LoVo (cell line): ENCODE results near the gene ZG16B.

Experiments used
- DNase-seq: peaks from one replicate; pipeline ENCODE4 v3.0.0-alpha.2; 2016; ENCODE audit warnings: low spot score

Gene ZG16B

DNA sequence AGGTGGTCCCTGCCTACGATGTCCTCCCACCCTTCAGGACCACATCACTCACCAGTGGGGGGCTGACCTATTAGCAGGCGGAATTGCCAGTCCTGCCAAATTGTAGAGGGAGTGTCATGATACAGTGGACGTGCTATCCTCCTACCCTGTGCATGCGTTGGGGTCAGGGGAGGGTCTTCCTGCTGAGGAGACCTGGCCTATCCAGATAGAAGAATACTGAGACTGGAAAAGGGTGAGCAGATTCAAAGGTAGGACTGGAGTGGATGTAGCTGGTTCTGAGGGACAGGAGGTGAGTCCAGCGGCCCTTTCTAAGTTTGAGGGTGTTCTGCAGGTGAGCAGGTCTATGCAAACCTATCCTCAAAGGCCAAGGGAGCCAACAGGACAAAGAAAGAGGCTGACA, 23.8 kb upstream of the ZG16B start:
- DNase-seq: no peak

DNA sequence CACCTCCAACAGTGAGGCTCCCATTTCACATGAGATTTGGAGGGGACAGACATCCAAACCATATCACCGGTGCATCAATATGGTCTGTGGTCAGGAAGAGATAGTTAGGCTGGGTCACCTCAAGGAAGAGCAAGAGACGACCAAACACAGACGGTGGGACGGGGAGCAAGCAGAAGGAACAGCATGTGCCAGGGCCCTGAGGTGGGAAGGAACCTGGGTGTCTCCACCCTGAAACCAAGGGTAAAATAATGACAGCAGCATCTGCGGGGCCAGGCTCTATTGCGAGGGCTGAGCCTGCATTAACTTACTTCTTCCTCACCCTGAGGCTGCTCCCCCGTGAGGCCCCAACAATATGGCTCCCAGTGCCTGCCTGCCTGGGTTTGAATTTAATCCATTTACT, 21.9 kb upstream of the ZG16B start:
- DNase-seq: no peak

DNA sequence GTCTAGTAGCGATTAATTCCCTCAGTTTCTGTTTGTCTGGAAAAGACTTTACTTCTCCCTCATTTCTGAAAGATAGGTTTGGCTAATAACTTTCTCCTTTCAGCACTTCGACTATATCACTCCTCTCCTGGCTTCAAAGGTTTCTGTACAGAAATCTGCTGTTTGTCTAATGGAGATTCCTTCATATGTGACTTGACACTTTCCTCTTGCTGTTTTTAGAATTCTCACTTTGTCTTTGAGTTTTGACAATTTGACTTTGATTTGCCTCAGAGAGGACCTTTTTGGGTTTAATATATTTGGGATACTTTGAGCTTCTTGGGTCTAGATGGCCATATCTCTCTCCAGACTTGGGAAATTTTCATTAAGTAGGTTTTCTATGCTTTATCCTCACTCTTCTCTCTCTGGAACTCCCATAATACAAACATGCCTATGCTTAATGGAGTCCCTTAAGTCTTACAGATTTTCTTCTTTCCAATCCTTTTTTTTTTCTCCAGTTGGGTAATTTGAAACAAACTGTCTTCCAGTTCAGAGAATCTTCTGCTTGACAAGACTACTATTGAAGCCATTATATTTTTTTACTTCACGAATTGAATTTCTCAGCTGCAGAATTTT, 20.8 kb upstream of the ZG16B start:
- no peak for DNase-seq

DNA sequence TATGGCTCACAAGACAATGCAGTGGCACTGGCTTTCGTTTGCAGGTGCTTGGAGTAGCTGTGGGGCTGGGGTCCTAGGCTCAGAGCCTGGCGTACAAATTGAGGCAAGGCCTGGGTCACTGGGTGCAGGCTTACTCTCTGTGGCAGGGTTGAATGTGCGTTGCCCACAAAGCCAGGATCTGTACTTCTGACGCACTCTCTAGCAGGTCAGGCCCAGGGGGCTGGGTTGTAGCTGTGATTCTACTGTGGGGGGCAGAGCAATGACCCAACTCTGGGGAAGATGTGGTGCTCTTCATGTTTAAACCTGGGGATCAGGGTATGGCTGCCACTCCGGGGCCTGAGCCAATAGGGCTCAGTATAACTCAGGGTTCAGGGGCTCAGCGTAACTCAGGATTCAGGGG, 19.5 kb upstream of the ZG16B start:
- DNase-seq: no peak

DNA sequence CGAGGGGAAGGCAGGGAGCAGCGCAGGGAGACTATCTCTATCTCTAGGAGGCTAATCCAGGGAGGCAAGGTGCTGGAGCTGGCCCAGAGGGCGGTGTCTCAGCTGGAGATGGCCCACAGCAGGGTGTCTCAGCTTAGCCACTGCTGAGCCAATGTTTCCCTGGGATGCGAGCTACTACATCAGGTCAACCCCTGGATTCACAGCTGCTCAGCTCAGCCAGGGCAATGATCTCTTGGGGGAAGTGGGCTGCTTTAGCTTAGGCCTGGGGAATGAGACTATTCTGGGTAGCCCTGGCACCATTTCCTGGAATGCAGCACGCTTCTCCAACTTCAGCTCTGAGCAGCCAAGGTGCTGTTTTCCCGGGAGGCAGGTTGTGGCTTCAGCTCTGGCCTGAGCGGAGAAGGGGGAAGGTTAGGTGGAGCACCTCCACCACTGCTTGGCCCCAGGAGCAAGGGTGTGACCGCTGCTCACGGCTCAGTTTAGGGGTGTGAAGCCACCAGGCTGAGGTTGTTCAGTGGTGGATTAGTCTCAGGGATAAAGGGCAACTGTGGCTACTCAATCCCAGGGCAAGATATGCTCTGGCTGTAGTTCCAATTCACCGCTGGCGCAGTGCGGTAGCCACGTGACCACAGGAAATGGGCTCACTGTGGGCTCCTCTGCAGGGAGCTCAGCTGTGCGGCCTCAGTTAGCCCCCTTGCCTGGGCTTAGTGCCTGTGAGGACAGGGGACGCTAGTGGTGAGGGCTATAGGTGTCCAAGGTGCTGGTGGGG, 18.2 kb upstream of the ZG16B start:
- DNase-seq: no peak

DNA sequence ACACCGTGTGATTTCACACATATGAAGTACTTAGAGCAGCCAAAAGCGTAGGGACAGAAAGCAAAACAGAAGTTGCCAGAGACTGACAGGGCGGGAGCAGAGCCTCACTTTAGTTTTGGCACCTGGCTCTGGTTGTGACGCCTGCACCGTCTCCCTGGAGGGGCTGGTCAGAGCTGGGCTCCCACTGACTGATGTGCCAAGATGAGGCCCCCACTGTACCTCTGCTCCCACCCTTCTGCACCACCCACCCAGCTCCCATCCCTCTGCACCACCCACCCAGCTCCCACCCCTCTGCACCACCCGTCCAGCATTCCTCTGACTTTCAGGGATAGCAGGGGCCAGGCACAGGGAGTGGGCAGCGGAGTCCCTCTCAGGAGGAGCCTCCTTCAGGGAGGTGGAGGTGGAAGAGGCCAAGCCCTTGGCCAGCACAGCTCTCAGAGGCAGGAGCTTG, 16.3 kb upstream of the ZG16B start:
- DNase-seq: no peak

DNA sequence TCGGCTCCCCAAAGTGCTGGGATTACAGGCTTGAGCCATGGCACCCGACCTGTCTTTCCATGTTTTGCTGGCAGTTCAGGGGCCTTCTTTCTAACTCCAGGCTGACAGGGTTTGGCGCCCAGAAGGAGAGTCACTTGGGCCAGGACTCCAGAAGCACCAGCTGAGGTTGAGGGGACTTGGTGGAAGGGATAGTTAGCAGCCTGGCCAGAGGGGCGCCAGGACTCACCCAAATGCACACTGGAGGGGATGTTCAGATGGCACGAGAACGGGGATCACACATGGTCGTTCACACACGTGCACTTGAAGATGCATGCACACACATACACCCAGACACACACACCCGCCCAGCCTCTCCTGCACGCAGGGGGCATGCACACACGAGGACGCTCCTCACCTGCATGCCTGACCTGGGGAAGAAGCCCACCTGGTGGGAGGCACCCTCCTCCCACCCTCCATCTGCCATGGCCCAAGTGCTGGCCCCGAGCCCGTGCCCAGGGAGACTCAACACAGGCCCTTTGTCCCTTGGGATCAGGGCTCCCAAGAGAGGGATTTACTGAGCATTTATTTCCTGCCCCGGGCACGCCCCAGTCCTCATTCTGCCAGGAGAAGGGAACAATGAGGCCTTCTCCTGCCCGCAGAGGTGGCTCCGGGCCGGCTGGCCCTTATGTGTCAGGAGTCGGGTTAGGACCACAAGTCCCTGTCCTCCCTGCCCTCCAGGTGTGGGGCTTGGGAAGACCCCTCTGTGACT, 15.4 kb upstream of the ZG16B start:
- no peak for DNase-seq

DNA sequence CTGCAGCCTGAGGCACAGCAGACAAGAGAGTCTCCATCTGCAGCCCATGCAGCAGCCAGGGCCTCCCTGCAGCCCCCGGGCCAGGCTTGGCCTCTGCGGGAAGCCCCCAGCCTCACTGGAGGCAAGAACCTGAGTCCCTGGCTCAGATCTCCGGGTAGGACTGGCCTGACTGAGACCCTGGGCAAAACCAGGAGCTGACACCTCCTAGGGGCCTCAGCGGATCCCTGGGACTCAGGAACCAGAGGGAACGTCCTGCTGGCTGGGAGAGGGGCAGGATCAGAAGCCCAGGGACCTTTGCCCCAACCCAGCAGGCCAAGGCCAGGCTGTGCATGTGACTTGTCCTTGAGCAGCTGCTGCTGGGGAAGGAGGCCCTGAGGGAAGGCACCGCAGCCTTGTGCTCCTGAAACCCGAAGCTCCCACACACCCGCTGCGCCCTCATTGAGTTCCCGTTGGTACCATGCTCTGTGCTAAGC, 14.8 kb upstream of the ZG16B start:
- DNase-seq: no peak

DNA sequence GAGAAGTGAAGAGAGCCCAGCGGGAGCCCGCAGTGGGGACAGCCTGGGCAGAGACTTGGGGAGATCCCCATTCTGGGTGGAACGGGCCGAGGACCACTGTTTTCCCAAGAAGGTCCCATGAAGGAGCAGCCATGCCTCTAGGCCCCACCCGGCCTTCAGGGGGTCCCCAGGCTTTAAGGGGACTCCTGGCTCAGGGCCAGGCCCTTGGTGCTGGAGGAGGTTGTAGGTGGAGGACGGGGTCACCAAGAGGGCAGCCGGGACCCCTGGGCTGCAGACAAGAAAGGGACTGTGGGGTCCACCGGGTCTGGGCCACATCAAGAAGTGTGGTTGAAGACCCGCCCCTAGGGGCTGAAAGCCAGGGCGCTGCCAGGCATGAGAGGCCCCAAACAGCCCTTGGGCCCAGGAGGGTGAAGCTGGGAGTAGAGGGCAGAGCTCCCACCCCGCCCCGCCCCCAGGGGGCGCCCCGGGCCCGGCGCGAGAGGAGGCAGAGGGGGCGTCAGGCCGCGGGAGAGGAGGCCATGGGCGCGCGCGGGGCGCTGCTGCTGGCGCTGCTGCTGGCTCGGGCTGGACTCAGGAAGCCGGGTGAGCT, 13.3 kb upstream of the ZG16B start, which contains the start of gene PRSS21:
TSS of gene PRSS21 (plus strand) at position 487 of the 589 bp plus-strand sequence. CDS start at position 519, 32 bp downstream.
- no peak for DNase-seq

DNA sequence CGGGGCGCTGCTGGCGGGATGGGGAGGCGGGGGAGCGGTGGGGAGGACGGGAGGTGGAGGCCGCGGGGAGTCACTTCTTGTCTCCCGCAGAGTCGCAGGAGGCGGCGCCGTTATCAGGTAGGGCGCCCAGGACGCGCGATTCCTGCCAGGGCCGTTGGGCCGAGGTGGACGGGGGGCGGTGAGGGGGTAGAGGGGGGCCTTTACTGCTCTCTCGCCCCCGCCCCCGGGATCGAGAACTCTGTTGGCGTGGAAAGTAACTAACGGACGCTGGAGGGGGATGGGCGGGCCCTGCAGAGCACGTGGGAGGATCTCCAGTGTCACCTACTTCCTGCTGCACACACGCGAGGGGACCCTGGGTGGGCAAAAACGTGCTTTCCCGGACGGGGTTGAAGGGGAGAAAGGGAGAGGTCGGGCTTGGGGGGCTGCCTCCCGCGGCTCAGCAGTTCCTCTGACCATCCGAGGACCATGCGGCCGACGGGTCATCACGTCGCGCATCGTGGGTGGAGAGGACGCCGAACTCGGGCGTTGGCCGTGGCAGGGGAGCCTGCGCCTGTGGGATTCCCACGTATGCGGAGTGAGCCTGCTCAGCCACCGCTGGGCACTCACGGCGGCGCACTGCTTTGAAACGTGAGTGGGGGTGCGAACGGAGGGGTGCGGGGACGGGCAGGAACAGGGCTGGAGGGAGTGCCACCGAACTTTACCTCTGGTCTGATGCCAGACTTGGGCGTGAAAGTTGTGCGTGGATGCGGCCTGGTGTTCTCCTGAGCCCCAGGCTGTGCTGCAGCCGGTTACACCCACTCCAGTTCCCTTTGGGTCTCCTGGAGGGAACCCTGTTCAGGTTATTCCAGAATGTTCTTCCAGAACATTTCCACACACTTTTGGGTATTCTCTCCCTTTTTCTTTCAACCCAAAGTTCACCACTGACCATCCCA, 12.5 kb upstream of the ZG16B start:
- DNase-seq: no peak

DNA sequence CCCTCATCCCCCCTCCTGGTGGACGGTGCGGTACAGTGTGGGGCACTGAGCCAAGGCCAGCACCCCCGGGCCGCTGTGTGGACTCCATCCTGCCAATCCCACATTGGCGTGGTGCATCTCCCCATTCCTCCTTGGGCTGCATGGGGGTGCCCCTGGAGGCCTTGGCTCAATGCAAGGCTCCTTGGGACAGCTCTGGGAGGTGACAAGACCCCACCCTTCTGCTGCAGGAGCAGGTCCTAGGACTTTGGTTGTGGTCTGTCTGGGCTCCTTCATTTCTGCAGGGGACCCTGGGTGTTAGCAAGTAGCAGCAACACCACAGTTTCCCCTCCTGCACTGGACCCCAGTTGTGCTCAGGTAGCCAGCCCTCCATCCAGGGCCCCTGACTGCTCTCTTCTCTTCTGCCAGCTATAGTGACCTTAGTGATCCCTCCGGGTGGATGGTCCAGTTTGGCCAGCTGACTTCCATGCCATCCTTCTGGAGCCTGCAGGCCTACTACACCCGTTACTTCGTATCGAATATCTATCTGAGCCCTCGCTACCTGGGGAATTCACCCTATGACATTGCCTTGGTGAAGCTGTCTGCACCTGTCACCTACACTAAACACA, 11.7 kb upstream of the ZG16B start:
- no peak for DNase-seq

DNA sequence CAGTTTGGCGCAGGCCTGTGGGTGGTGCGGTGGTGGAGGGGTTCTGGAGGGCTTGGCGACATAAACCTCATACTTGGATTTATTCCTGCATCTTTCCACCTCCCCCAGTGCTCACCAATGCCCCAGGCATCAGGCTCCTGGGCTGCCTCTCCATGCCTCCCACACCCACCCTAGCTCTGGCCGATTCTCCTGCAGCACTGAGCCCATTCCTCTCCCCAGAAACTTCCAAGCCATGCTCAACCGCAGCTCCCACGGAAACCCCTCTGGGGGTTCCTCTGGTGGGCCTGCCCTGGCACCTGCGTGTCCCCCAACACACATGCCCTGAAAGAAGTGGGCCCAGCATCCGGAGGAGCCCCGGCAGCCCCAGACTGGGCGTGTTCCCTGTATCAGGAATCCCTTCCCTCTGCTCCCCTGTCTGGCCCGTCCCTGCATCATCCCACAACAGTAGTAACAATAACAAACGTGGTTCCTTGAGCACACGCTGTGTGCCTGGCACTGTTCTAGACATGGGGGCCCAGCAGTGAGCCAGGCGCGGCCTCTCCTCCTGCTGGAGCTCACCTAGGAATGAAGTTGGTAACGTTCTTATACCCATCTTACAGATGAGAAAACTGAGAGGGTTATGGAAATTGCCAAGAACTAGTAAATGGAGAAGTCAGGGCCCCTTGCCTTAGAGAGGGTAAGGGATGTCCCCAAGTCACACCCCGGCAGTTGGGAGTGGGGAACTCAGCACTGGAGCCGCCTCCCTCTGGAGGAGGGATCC, 10.7 kb upstream of the ZG16B start:
- DNase-seq: no peak

DNA sequence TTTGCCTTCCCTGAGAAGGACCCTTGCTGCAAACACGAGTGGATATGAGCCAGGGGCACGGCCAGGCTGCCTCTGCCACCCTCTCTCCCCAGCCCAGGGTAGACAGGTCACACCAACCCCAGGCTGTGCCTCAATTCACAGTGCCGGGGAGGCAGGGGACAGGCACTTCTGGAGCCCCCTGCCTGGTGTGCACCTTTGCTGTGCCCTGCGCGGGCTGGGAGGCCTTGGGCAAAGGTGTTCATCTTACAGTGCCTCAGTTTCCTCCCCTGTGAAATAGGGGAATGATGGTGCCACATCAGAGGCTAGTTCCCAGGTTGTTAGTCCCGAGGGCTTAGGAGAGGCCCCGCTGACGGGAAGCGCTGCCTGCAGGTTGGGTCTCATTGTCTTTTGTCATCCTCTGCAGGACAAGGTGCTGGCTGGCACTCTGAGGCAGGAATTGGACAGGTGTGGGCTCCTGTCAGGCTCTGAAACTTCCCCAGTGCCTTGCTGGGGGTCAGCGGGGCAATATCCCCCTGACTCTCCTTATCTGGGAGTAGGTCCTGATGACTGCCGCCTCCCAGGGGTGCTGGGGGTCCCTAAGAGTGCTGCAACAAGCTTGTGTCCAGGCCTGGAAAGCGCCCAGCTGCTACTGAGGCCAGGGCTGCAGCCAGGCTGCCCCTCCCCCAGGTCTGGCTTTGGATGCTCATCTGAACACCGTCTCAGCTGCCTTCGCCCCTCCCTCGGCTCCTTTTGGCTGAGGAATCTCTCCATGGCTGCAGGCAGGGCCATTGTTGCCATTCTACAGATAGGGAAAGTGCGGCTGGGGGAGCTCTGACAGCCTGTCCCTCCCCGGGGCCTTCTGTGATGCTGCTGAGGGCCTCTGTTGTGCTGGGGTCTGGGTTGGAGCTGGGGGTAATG, 9.9 kb upstream of the ZG16B start:
- no peak for DNase-seq

DNA sequence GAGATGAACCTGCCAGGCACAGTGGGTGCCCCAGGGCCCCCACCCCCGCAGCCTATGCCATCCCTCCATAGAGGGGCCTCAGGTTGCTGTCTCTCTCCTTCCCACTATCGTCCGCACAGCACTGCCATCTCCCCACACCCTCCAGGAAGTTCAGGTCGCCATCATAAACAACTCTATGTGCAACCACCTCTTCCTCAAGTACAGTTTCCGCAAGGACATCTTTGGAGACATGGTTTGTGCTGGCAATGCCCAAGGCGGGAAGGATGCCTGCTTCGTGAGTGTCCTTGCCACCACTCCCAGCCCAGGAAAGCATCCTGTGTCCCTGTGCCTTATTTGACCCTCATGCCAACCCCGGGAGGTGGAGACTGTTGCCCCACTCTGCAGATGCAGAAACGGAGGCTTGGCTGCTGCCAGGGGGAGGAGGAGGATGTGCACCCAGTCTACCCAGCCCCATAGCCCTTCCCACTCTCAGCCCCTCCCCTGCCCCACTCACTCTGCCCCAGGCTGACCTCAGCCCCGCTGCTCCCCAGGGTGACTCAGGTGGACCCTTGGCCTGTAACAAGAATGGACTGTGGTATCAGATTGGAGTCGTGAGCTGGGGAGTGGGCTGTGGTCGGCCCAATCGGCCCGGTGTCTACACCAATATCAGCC, 9.1 kb upstream of the ZG16B start:
- no peak for DNase-seq

DNA sequence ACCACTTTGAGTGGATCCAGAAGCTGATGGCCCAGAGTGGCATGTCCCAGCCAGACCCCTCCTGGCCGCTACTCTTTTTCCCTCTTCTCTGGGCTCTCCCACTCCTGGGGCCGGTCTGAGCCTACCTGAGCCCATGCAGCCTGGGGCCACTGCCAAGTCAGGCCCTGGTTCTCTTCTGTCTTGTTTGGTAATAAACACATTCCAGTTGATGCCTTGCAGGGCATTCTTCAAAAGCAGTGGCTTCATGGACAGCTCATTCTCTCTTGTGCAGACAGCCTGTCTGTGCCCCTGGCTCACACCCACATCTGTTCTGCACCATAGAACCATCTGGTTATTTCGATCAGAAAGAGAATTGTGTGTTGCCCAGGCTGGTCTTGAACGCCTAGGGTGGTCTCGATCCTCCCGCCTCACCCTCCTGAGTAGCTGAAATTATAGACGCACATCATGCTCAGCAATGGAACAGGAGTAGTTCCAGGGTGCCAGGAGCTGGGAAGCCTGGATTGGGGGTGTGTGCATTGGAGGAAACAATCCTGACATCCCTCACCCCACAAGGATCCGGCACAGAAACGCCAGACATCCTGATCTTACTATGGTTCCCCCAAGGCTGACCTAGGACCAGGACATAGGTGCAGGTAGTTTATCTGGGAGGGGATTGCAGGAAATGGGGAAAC, 8.5 kb upstream of the ZG16B start:
- no peak for DNase-seq

DNA sequence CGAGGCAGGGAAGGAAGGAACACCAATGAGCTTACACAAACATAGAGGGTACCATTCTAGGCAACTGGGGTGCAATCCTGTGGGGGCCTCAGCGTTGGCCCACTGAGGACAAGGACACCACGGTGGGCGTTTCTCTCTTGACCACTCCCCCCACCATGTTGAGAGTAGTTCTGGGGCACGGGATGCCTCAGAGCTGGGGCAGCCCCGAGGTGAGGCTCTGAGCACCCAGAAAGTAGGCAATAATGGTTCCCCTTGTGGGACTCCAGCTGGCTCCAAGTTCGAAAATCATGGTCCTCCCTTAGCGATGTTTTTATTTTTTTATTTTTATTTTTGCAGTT, 8.0 kb upstream of the ZG16B start:
- DNase-seq: no peak

DNA sequence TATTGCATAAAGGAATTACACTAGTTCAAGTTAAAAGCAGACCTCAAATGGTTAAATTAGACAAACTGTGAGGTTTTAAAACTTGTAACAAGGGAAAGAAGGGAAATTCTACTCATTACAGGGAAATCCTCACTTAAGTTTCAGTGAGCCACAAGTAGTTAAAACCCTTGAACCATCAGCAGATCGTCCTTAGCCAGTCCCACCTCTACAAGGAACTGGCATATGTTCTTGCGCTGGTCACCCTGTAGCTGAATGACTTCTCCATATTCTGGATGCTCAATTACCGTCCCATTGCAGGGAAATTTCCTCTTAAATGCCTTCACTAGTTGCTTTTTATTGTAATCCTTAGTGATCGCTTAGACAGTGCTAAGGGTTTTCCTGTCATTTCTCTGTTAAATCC, 7.6 kb upstream of the ZG16B start:
- DNase-seq: no peak

DNA sequence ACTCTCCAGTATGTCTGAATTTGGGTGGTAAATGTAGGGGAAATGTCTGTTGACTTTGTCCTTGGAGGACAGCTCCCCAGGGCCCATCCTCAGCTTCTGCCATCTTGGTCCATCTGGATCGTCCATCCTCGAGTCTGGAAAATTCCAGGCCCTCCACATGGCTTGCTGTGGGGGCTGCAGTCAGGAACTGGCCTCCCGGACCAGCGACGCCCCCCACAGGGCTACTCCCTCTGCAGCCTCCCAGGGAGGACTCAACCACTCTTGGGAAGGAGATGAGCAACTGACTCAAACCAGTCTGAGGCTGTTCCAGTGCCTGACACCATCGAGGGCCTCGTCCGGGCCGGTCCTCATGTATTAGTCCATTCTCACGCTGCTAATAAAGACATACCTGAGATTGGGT, 5.5 kb upstream of the ZG16B start:
- DNase-seq: no peak
